ENCODE results near the gene KIAA0513.

GRCh38 chr16:85130705-85131028 lies 103.1 kb downstream of the KIAA0513 start:
- TF ChIP-seq POLR2A (IDR thresholded peaks at IDR 0.05) (no peak), CTCF (IDR thresholded peaks at IDR 0.05) (no peak)

Measured in heart left ventricle (tissue), 13 donors.